Thymus (tissue), 11 donors: ENCODE data around the gene IHH. TPM values are rescaled to one million over a fixed set of nuclear protein-coding genes. Genes with fewer than 3 reads are reported as not detected.

Experiments used
- DNase-seq, 9 donors: peaks; one replicate each; pipeline ENCODE4 v3.0.0-alpha.2; 2013; ENCODE audit warnings: low spot score in 9 of 9, low read depth in 6 of 9, missing footprints in 1 of 9
- H3K27ac ChIP-seq, 2 donors: one replicate each; pipeline ENCODE4 v1.5.1; 2013; ENCODE audit warnings: control low read depth in 1 of 2, low read depth in 1 of 2, low read length in 1 of 2, mild to moderate bottlenecking in 1 of 2, moderate library complexity in 1 of 2
- H3K27me3 ChIP-seq, 2 donors: one replicate each; pipeline ENCODE4 v1.5.1; 2013; ENCODE audit warnings: low read length in 1 of 2; ENCODE audit not compliant: control insufficient read depth in 2 of 2, insufficient read depth in 1 of 2
- H3K36me3 ChIP-seq, 2 donors: one replicate each; pipeline ENCODE4 v1.5.1; 2013; ENCODE audit warnings: low read length in 1 of 2, mild to moderate bottlenecking in 1 of 2, moderate library complexity in 1 of 2; ENCODE audit not compliant: control insufficient read depth in 2 of 2, insufficient read depth in 2 of 2
- H3K4me1 ChIP-seq, 2 donors: one replicate each; pipeline ENCODE4 v1.5.1; 2013; ENCODE audit warnings: low read length in 2 of 2; ENCODE audit not compliant: control insufficient read depth in 2 of 2, insufficient read depth in 2 of 2
- H3K4me3 ChIP-seq, 2 donors: one replicate each; pipeline ENCODE4 v1.5.1; 2013; ENCODE audit warnings: low read length in 2 of 2, control low read depth in 1 of 2, mild to moderate bottlenecking in 1 of 2
- H3K9me3 ChIP-seq, 2 donors: one replicate each; pipeline ENCODE4 v1.5.1; 2013; ENCODE audit warnings: low read length in 1 of 2, mild to moderate bottlenecking in 1 of 2; ENCODE audit not compliant: control insufficient read depth in 2 of 2, insufficient read depth in 1 of 2
- WGBS: extraction: QIAGEN DNeasy Blood & Tissue Kit; methylation state at CpG from one replicate; pipeline ENCODE4 v1.1.7; 2013; 5-methylcytosine and 5-hydroxymethylcytosine counted together
- polyA plus RNA-seq: library from polyadenylated mRNA; stranded (reverse); fragments of 200-250 nt; gene quantifications from one replicate; pipeline ENCODE4 v1.2.3, GENCODE V29; 2013
- total RNA-seq: library from RNA; stranded (reverse); fragments of 120-200 nt; gene quantifications from one replicate; pipeline ENCODE4 v1.2.4, GENCODE V29; 2013
- donor health status: healthy.

IHH gene
- total and polyA plus RNA-seq, 2 donors = 0.05 to 0.18 TPM

- DNase-seq = no peak
- Histone ChIP-seq H3K27ac (no peak overlapping the region), H3K36me3 (no peaks in the 10 kb centered on the region), H3K27me3 (peaks cover 0 to 43% of the 10 kb centered on the region in 2 donors), H3K4me1 (no peaks in the 10 kb centered on the region), H3K9me3 (no peaks in the 10 kb centered on the region), H3K4me3 (no peak overlapping the region)
- WGBS = 80% methylated on average over 6 of the region's 6 CpGs
Observed at GRCh38 chr2:219049282-219049681, 11.4 kb downstream of the IHH start.

- Histone ChIP-seq H3K9me3 (no peaks in the 10 kb centered on the region), H3K36me3 (no peaks in the 10 kb centered on the region), H3K27me3 (peaks cover 10 to 53% of the 10 kb centered on the region in 2 donors), H3K4me3 (no peak overlapping the region), H3K27ac (no peak overlapping the region), H3K4me1 (no peaks in the 10 kb centered on the region)
- WGBS = 12% methylated on average over 6 of the region's 6 CpGs
- peak in 2 of 9 donors; percentile 21 to 35 for DNase-seq
Observed at GRCh38 chr2:219045937-219046550, 14.7 kb downstream of the IHH start.

GRCh38 chr2:219042750-219043149 is 18.0 kb downstream of the IHH start:
- Histone ChIP-seq H3K27me3 (peaks cover 10 to 58% of the 10 kb centered on the region in 2 donors), H3K9me3 (no peaks in the 10 kb centered on the region), H3K36me3 (no peaks in the 10 kb centered on the region), H3K4me1 (no peaks in the 10 kb centered on the region), H3K4me3 (no peak overlapping the region), H3K27ac (no peak overlapping the region)
- no peak for DNase-seq
- WGBS = 80% methylated on average over 2 of the region's 2 CpGs

GRCh38 chr2:219042157-219042556 is 18.6 kb downstream of the IHH start:
- Histone ChIP-seq H3K36me3 (no peaks in the 10 kb centered on the region), H3K27ac (no peak overlapping the region), H3K9me3 (no peaks in the 10 kb centered on the region), H3K27me3 (peaks cover 10 to 58% of the 10 kb centered on the region in 2 donors), H3K4me3 (no peak overlapping the region), H3K4me1 (no peaks in the 10 kb centered on the region)
- no peak for DNase-seq
- WGBS = 85% methylated on average over 4 of the region's 4 CpGs

- 4% methylated on average over 21 of the region's 21 CpGs for WGBS
- Histone ChIP-seq H3K27ac (no peak within 1 kb of the TSS), H3K4me1 (no peaks in the 10 kb centered on the region), H3K27me3 (peaks cover 10 to 54% of the 10 kb centered on the region in 2 donors), H3K4me3 (no peak within 1 kb of the TSS), H3K9me3 (no peaks in the 10 kb centered on the region), H3K36me3 (no peaks in the 10 kb centered on the region)
- peak in 3 of 9 donors; percentile 22 to 50 (median 30) for DNase-seq
Observed at GRCh38 chr2:219041252-219041651, 19.5 kb downstream of the IHH start, which contains the start of gene CFAP65. Gene CFAP65 (minus strand): TSS chr2:219041516. CDS start chr2:219039048, 2,468 bp downstream.

- 13% methylated on average over 1 of the region's 1 CpG for WGBS
- peaks cover 10 to 52% of the 10 kb centered on the region in 2 donors for H3K27me3 ChIP-seq
- H3K4me1 ChIP-seq = no peaks in the 10 kb centered on the region
- H3K9me3 ChIP-seq = peaks cover 0 to 3% of the 10 kb centered on the region in 2 donors
- H3K36me3 ChIP-seq = no peaks in the 10 kb centered on the region
- H3K4me3 ChIP-seq = no peak overlapping the region
- DNase-seq = no peak
- no peak overlapping the region for H3K27ac ChIP-seq
Observed at GRCh38 chr2:219038600-219038999, 22.1 kb downstream of the IHH start.

- H3K27ac ChIP-seq = no peak overlapping the region
- peaks cover 0 to 3% of the 10 kb centered on the region in 2 donors for H3K9me3 ChIP-seq
- no peaks in the 10 kb centered on the region for H3K36me3 ChIP-seq
- H3K4me3 ChIP-seq = no peak overlapping the region
- no peak for DNase-seq
- 69% methylated on average over 8 of the region's 8 CpGs for WGBS
- H3K4me1 ChIP-seq = no peaks in the 10 kb centered on the region
- H3K27me3 ChIP-seq = peaks cover 10 to 49% of the 10 kb centered on the region in 2 donors
Observed at GRCh38 chr2:219037783-219038499, 22.8 kb downstream of the IHH start.

- Histone ChIP-seq H3K27ac (no peak overlapping the region), H3K36me3 (no peaks in the 10 kb centered on the region), H3K4me1 (no peaks in the 10 kb centered on the region), H3K27me3 (peaks cover 0 to 41% of the 10 kb centered on the region in 2 donors), H3K4me3 (no peak overlapping the region), H3K9me3 (peaks cover 0 to 3% of the 10 kb centered on the region in 2 donors)
- 93% methylated on average over 2 of the region's 2 CpGs for whole genome bisulfite sequencing
- DNase-seq = no peak
Observed at GRCh38 chr2:219035942-219036341, 24.8 kb downstream of the IHH start.

- Histone ChIP-seq H3K27ac (no peak overlapping the region), H3K27me3 (peaks cover 0 to 43% of the 10 kb centered on the region in 2 donors), H3K4me3 (no peak overlapping the region), H3K4me1 (no peaks in the 10 kb centered on the region), H3K36me3 (no peaks in the 10 kb centered on the region), H3K9me3 (peaks cover 0 to 3% of the 10 kb centered on the region in 2 donors)
- DNase-seq = no peak
- 64% methylated on average over 6 of the region's 6 CpGs for WGBS
Observed at GRCh38 chr2:219034823-219035222, 25.9 kb downstream of the IHH start.
